HG03097 (cell line): ENCODE measurements around the gene DSE.

ENCODE experiments used
- ATAC-seq: cut with Tn5 transposase; IDR thresholded peaks from one replicate; pipeline ENCODE4 v1.9.1; 2021; ENCODE audit not compliant: unreplicated experiment, low FRiP score

DSE gene

DNA sequence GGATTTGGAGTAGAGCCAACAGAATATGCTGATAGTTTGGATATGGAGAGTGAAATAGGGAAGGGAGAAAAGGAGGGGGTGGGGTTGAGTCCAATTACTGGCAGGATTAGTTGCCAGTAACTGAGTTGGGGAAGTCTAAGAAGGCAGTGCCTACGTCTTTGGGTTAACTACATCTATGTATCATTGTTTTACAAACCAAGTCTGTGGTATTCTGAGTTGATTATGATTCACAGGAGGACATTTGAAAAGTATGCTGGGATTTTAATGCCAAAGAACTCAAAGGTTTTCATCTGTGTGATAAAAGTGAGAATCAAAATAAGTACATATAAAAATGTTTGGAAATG is 14.7 kb downstream of the DSE start:
- no peak for ATAC-seq

GRCh38 chr6:116385921-116386320 is 15.2 kb downstream of the DSE start:
- no peak for ATAC-seq

DNA sequence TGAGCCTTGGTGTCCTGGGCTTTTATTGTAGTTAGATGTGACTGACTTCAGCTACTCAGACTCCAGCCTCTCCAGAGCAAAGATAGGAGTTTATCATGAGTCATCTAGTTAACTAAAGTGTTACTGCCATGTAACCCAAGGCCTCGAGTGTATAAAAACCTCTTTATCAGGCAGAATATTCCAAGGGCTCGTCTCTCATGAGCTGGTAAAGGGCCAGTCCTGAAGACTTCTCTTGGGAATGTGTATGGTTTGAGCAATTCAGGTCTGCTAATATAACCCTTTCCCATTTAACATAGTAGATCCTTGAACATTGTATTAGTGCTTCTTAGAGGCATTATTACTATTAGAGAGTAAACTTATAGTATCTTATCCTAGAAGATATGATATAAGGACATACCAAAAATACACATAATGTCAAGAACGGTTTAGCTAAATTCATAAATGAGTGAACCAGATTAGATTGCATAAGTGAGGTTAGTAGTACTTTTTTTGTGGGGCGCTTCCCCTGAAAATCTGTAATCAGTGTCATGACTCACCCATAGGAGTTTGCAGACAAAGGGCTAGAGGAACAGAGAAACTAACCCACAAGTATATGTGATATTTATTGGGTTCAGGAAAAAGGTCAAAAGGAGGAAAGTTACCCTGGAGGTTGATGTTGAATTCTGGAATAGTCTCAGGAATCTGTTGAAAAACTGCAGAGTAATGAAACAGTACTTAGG is 16.0 kb downstream of the DSE start:
- no peak for ATAC-seq

- ATAC-seq, result peak; percentile 45
Measured at GRCh38 chr6:116387374-116387773, 16.6 kb downstream of the DSE start.

- ATAC-seq, result no peak
Measured at GRCh38 chr6:116388924-116389323, 18.2 kb downstream of the DSE start.

- no peak for ATAC-seq
Measured at GRCh38 chr6:116389357-116389756, 18.6 kb downstream of the DSE start.

- peak; percentile 30 for ATAC-seq
Measured at GRCh38 chr6:116390581-116390980, 19.8 kb downstream of the DSE start.

DNA sequence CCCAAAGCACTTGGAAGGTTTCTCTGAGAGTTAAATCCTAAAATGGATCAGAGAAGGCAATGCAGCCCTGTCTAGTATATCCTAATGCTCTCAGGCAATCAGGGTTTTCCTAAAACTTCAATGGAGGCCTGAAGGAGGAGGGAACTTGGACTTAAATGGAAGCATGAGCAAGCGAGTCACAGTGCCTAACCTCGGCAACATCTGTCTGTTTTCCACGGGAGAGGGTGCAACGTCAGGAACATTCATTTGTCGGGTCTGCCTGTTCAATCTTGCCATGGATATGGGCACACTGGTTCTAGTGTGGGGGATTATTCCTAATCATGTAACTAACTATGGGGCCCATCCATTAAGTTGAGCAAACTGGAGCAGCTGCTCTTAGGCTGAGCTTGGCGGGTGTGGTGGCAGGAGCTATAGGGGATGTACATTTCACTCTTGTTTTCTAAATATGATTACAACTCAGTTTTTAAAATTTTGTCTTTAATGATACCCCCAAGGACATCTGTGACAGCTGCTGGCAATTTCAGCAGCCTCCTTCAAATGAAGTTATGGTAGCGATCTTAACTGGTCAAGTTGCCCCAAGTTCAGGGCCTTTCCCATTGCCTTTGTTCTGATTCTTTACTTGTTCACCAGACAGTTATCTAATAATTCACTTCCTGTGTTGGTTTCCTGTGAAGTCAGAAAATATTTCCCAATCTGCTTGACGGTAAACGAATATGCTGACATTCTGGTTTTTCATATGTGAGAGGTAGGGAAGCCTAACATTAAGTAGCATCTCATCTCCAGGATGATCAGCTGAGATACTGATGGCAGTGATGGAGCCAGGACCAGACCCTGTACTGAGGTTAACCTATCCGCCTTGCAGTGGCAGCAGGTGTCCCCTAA is 21.6 kb downstream of the DSE start:
- ATAC-seq, result no peak

- peak; percentile 38 for ATAC-seq
Measured at GRCh38 chr6:116393430-116393829, 22.7 kb downstream of the DSE start.

DNA sequence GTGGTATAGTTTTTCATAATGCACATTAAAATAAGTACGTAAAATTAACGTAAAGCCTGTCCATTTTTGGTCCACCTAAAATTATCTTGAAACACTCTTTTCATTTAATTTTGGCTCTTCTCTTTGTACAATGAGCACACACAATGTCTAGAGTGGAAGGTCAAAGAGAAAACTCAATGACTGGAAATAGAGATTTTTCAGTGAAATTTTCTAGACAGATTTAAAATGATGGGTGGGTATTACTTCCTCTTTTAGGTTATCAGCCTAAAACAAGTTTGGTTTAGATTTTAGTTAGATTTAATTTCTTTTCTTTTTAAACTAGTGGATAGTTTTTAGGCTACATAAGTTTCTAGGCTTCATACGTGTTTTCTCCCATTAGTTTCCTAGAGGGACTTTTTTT is 24.9 kb downstream of the DSE start:
- ATAC-seq, result no peak

- ATAC-seq, result no peak
Measured at GRCh38 chr6:116396441-116396840, 25.7 kb downstream of the DSE start.

- no peak for ATAC-seq
Measured at GRCh38 chr6:116397914-116398313, 27.2 kb downstream of the DSE start.

DNA sequence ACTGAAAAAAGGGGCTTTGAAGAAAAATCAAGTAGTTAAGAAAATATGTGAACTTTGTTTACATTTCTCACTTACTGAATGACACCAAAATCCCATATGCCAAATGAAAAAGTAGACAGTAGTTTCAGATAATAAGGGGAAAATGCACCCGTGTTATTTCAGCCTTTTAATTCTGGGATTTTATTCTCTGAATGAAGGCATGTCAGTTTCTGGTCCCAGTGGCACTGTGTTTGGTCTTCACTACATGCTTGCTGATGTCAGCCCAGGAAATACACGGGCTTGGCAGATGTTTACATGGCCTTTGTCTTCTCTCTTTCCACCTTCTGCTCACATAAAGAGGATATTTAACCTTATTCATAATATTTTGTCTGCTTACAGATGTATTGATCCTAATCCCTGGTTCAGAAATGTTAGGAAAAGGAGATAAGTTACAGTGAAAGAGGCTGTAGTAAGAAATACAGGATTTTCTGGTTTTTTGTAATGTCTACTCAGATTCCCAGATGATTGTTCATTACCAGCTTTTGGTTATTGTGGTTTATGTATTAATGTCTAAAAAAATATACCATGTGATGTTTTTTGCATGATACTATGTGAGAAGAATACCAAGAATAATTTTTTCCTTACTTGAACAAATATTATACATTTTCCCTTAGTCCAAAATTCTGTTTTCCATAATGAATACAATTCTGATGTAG is 27.7 kb downstream of the DSE start:
- no peak for ATAC-seq

- ATAC-seq, result no peak
Measured at GRCh38 chr6:116399287-116399686, 28.5 kb downstream of the DSE start.

DNA sequence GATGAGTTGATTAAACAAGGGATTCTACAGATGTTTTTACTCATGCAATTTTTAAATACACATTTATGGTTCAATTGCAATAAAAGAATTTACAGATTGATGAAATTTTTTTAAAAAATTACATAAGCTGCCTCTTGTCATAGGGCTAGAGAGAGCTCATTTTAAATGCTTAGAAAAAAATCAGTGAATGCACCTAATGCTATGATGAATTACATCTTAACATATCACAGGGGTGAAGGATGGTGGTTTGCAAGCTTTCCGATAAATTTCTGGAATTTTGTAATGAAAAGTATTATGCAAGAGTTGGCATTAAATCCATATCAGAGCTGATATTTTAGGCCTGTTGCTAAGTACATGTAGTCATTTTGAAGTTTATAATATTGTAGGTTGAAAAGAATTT is 29.6 kb downstream of the DSE start:
- no peak for ATAC-seq

GRCh38 chr6:116402108-116402937 is 31.6 kb downstream of the DSE start:
- no peak for ATAC-seq

DNA sequence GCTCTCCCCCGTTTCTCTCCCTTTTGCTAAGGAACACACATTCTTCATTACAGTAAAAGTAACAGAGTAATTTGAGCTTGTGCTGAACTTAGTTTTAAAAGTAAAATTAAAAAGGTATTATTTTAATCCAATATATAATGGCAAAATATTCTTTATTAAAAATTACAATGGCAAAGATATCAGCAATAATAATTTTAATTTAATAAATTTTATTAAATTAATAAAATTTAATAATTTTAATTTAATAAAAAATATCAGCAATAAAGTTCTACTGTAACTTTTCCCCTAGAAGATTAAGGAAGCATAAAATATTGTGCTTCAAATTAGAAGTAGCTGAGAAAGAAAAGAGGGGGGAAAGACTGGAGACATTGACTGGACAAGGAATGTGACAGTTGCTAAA is 32.5 kb downstream of the DSE start:
- no peak for ATAC-seq

DNA sequence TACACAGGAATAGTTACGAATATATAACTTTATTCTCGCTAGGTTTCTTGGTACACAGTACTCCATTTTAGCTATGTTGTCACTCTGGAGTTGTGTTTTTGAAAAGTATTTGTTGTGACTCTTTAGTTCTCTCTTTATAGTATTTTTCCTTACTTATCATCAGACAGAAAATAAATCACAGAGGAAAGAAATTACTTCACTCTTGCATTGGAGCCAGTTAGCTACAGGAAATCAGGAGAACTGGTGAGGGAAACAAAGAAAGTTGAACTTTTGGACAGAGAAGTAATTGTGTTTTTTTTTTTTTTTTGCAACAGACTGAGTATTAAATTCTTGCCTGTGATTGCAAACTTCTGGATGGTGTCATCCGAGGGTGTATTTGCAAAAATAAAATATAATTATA is 33.9 kb downstream of the DSE start:
- ATAC-seq, result no peak

DNA sequence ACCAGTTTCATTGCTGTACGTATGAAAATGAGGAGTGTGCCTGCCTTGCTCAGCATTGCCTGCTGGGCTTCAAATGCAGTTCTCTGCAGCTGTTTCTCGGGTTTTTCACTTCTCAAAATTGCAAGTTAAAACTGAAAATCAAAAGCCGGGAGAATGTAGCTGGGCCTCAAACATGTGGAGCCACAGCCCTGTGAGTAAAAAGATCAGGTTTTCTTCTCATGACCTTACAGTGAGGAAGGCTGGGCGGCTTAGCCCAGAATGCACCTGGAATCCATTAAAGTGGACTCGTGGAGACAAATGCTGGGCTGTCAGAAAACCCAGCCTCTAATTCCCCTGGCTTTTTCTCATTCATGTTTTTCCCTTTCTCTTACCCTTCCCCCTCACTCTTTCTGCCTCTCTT is 34.4 kb downstream of the DSE start:
- ATAC-seq, result peak; percentile 57

- no peak for ATAC-seq
Measured at GRCh38 chr6:116405652-116406356, 35.1 kb downstream of the DSE start.
